Stimulated activated CD4-positive, alpha-beta T cell treated with anti-CD3 and anti-CD28 coated beads, Interleukin-15, amount 100 ng/mL, for 1 hour (primary cell): ENCODE measurements around the gene LIPC.

Source experiments
- DNase-seq, 2 donors: peaks; one replicate each; pipeline ENCODE4 v3.0.0-alpha.2; 2020; ENCODE audit warnings: low read depth in 1 of 2, low spot score in 1 of 2

Gene LIPC

DNA sequence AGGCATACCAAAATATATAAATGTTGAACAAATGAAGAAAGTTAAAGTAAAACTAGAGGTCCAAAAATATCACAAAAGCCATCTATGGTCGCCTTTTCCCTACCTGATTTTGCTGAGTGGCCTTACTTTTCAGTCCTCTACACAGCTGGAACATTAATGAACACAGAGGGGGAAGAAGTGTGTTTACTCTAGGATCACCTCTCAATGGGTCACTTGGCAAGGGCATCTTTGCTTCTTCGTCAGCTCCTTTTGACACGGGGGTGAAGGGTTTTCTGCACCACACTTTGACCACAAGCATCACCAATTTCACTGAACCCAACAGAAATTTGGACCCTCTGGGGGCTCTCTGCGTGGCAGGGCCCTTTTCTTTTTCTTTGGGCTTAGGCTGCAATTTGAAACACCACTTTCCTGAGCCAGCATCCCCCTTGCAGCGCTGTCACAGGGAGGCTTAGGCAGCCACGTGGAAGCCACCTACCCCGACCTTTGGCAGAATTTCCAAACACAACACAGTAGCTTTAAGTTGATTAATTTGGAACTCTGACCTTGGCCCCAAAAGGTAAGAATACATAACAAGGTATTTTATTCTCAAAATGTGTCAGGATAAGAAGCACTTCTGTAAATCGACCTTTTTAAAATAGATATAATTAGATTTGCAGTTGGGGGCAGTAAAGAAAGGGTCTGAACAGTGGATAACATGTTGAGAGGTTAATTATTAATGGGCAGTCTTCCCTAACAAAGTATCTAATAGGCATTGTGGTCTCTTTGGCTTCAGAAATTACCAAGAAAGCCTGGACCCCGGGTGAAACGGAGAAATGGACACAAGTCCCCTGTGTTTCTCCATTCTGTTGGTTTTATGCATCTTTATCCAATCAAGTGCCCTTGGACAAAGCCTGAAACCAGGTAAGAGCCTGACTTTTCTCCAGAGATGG lies at the start of gene LIPC:
Gene LIPC (plus strand): TSS at position 771 of the 929 bp plus-strand sequence. CDS start 42 bp downstream, at position 813.
- no peak for DNase-seq

DNA sequence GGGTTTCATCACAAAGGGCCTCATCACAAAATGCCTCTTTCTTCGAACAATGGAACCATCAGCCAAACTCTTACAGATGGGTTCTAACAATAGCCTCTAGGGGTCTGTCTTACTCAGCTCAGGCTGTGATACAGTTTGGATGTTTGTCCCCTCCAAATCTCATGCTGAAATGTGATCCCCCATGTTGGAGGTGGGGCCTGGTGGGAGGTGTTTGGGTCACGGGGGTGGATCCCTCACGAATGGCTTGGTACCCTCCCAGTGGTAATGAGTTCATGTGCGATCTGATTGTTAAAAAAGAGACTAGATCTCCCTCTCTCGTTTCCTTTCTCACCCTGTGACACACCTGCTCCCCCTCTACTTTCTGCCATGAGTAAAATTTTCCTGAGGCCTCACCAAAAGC lies 47.9 kb upstream of the LIPC start:
- DNase-seq: no peak

DNA sequence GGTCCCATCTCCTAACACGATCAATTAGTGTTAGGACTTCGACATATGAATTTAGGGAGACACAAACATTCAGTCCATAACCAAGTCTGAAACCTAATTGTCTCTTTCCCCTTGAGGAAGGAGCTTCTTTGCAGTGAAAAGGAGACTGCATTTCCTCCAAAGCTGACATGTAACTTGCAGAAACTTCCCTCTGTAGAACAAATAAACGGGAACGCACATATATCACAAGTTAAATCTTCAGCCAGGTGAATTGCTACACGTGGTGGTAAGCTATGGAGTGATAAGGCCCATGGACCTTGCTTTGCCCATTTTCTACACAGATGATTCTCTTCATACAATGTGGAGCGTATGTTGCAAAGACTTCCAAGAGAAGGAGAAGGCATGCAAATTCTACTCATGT lies 47.1 kb upstream of the LIPC start:
- no peak for DNase-seq

DNA sequence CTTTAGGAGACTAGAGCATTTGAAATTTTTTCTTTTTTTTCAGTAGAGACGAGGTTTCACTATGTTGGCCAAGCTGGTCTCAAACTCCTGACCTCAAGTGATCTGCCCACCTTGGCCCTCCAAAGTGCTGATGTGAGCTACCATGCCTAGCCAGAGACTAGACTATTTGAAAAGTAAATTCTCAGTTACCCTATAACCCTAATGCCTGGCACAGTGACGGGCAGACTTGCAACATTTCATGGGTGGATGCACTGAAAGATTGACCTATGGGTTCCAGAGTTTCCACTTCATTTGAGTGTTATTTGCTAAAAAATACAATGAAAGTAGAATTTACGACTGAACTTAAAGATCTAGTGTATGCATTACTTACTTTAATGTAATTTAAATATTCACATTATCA lies 45.7 kb upstream of the LIPC start:
- DNase-seq: no peak

DNA sequence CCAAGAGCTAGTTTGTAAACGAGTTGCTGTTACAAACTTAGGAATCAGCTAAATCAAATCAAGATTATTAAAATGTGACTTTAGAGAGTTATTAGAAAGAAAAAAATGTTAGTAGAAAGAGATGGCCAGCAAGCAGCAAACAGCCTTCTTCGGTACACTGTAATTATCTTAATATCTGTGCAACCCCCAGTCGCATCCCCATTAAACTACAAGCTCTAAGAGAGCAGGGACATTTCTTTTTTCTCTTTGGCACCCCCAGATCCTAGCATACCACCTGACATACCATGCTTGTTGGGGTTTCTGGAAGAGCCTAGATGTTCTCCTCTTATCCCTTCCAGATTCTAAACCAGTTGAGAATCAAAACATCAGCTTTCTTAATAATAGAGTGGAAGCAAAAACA lies 45.1 kb upstream of the LIPC start:
- no peak for DNase-seq

DNA sequence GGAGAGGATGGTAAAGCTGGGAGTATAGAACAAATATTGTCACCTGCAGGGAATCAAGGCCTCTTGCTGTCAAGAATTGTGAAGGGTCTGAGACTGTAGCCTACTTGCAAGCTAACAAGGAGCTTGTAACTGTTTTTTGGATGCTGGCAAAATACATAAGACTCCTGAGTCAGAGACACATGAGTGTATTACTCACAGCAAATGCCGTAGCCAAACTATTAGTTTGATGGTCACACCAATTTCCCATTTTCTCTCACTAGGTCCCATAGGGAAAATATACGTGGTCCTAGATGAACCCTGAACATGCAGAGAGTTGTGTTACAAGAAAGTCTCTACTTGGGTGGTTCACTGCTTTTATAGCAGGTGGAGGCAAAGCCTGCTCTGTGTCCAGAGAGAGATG lies 44.7 kb upstream of the LIPC start:
- DNase-seq: no peak

DNA sequence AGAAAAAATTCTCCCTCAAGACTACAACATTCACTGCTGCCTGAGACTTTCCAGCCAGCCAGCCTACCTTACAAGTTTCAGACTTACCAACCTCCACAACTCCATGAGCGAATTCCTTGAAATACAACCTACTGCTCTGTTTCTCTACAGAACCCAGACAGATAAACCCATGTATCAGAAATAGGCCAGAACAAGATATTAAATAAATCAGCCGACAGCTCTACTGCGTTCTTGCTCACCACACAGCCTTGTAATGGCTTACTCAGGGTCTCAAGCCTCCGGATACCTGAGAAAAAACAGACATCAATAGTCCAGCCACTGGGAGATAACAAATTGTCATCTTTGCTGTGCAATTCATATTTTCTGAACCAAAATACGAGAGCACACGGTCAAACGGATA lies 43.6 kb upstream of the LIPC start:
- DNase-seq: no peak

DNA sequence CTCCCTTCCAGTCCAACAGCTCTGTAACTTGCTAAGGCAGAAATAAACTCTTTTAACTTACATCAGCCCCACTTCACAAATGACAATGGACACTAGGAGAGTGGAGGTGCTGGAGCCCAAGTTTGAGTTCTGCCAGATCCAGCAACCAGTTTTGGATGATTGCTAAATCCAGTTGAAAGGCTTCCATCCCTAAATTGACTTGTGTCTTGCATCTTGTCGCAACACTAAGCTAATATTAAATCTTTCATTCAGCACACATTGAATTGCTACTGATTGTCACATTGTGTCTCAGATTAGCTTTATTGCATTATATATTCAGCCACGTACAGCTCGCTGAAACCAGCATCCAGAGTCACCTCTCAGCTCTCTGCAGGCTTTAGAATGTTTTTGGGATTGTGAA lies 41.7 kb upstream of the LIPC start:
- no peak for DNase-seq

DNA sequence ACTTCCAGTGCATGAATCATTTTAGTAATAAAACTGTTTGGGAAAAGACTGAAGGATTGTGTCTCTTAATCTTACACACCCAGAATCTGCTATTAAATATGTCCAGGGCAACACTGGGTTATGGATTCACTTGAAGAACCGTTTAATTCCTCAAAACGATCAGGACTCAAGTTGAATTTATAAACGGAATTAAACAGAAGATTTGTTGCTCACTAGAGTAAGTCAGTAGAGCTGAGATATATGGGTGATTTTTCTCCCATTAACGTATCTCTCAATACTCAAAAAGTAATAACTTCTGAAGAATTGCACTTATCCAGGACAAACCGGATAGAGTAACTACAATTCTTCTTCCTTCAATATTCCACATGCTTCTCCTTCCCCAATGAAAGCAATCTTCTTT lies 41.1 kb upstream of the LIPC start:
- no peak for DNase-seq

DNA sequence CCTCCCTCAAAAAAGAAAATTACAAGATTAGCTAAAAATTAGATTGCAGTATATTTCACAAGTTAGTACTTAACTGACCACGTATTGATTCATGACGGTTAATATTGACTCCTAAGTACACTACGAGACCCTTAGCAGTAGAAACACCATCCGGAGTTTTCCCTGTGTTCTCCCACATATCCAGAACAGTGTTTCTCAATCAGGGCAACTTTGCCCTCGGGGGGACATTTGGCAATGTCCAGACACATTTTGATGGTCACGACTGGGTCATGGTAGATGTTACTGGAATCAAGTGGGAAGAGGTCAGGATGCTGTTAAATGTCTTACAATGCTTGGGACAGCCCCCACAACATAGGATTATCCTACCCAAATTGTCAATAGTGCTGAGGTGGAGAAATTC lies 40.7 kb upstream of the LIPC start:
- no peak for DNase-seq

DNA sequence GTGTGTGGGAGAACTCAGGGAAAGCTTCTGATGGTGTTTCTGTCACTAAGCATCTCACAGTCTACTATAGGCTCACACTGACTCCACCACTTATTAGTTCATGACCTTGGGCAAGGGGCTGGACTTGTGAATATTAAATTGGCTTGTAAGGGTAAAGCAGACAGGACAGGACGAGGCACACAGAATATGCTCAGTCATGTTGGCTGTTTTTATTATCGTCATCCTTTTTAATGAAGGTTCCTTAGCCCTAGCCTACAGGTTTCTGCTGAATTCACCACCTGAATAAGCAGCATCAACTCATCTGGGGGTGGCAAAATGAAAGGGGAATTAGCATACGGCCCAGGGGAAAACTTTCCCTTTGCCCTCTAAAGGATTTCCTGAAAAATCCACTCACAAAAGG lies 39.6 kb upstream of the LIPC start:
- no peak for DNase-seq

DNA sequence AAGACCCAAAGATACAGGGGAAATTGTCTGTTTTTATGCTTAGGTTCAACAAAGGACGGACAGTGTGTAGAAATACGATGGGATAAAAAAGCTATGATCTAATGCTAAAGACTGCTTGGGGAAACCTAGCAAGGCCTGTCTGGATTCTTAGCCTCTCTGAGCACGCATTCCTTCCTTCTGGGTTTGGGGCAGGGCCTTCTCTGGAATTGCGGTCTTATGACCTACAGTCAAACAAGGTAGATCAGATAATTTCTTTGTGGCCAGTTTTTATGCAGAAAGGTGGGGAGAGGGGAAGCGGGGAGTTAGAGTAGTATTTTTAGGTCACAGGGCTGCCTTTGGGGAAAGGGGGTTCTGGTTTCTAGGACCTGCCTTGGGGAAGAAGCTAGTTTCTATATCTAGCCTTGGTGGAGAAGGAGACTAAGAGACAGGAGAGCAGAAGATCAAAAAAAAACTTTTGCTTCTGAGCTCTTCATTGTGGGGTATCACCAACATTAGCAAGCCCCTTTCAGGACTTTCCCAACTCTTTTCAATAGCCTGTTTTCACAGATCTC lies 39.1 kb upstream of the LIPC start:
- DNase-seq: no peak

DNA sequence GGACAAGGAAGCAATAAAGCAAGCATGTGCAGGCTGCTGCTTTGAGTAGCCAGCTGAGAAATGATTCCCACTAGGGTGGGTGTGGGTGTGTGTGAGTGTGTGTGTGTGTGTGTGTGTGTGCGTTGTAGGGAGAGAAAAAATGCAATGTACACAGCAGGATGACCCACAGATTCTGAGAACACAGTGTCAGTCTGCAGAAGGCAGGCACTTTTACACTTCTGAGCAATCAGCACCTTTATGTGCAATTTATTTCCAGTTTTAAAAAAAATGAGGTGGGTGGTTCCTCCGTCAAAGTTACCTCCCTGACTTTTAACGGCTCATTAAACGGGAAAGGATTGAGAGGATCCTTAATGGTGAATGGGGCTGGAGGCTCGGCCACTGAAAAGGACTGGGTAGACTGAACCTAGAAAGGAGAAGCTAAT lies 38.5 kb upstream of the LIPC start:
- no peak for DNase-seq

DNA sequence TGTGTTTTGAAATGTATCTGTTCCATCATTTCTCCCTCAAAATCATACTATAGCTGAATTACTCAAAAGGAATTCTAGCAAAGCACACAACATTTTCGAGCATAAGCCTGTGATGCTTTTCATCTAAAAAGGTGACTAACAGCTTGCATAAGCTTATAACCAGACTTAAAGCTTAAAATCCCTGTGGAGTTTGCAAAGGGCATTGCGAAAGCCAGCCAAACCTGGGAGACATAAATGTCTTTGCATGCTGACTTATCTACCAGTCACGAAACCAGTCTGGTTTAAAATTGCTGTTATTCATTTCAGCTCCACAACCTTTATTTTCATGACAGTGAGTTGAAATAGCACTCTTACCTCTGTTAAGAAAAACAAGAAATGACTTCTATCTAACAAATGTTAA lies 35.6 kb upstream of the LIPC start:
- DNase-seq: no peak

DNA sequence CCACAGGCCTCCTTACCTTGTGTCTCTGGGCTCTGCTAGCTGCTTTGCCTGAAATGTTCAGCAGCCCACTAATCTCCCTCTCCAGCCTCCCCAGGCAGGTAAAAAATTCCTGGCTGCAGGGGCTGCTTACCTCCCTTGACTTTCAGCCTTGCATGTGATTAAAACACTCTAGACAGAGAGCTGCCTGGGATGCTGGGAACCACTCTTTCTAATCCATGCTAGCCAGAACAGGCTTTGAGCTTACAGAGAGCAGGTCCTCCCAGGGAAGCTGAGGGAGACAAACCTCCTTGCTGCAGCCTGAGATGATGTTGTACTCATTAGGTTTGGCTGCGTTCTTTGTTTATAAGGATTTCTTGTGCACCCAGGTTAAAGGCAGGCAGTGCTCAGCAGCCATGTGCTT lies 33.7 kb upstream of the LIPC start:
- no peak for DNase-seq

DNA sequence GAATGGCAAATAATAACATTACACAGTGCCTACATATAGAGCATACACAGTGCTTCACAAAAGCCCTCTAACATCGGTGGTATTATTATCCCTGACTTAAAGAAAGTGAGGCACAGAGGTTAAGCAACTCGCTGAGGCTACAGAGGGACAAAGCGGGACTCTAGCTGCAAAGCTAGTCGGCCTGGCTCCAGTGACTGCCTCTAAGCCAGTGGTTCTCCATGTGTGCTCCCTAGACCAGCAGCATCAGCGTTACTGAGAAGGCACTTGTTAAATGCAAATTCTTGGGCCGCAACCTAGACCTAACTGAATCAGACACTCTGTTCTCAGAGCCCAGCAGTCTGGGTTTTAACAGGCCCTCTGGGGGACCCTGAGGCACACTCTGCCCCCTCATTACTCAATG lies 33.1 kb upstream of the LIPC start:
- DNase-seq: no peak

DNA sequence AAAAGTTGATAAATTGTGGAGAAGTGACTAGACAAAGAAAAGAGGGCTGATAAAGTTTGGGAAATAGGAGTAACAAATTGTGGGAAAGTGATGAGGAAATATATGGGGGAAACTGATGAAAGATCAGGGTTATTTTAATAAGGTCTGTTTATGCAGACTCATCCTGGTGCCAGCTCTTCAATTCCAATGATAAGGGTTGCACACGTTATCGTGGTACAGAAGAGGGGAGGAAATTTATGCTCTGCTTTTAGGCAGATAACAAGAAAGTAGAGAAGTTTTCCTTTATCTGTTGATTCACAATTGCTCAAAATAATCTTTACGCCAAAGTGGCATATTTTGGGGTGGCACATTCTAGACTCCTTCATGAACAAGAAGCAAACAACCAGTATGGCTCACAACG lies 32.1 kb upstream of the LIPC start:
- no peak for DNase-seq

DNA sequence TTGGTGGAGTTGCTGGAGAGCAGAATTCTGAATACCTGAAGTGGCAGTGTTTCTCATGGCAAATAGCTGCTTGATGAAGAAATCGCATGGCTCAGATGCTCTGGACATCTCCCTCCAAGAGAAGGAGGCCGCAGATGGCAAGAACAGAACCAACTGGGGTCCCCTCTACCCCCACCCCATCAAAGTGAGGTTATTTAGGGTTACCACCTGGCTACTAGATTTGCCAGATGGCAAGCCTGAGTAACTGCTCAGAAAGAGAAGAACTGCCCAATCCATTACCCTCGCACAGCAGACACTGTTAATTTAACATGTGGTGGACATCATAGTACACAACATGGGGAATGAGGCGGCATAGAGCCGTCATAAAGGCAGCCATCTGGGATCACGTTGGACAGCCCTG lies 30.5 kb upstream of the LIPC start:
- no peak for DNase-seq

DNA sequence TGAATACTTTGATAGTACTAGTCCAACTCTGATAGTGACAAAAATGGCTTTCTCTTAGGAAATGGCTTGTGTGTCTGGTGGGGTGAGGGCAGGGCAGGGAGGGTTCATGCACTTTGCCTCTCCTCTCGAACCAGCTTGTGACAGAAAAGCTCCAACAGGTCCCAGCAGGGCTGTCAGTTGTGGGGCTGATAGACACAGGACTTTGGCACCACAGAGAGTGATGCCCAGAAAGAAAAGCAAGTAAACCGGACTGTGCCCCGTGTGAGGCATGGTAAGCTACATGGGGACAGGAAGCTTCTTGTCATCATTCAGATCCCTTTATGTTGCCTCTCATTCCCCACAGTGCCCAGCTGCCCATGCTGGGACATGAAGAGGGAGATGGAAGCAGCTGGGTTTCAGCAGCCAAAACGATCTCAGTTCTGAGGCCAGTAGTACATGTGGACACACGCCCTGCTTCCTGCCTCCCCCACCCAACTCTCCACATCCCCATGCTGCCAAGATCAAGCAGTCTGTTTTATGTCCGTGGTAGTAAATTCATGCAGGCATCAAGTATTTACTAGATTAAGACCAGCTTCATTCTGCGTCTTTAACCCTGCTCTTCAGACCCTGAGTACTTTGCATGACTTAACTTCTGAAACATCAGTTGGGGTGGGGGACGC lies 29.7 kb upstream of the LIPC start:
- no peak for DNase-seq

DNA sequence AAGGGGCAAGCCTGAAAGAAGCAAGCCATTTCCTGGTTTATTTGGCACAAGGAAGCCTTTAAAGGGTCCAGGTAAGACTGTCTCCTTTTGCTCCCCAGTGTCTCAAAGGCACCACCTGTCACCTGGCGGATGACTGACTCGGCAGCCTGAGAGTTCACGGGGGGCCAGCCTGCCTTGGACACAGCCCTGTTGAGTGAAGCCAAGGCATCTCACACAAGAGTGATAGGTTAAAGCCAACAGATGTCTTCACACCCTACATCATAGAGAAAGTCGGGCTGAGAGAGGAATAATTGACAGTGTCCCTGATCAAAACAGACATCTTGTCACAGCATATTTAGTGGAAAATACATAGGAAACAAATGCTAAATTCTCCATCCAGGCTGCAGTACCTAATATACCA lies 28.2 kb upstream of the LIPC start:
- DNase-seq: no peak

DNA sequence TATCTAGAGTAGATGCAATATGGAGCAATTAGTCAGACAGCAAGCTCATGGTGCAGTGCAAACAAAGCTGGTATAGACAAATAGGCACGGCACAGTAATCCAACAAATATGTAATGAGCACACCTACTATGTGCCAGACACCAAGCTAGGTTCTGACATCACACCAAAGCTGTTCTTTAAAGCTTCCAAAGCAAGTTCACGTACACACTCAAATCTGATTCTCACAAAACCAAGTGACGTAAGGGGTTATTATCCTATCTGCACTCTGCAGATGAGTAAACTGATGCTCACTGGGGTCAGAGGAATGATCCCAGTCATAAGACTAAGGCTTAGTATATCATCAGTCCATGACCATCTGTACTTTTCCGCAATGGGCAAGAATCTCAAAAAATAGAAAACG lies 27.8 kb upstream of the LIPC start:
- no peak for DNase-seq

DNA sequence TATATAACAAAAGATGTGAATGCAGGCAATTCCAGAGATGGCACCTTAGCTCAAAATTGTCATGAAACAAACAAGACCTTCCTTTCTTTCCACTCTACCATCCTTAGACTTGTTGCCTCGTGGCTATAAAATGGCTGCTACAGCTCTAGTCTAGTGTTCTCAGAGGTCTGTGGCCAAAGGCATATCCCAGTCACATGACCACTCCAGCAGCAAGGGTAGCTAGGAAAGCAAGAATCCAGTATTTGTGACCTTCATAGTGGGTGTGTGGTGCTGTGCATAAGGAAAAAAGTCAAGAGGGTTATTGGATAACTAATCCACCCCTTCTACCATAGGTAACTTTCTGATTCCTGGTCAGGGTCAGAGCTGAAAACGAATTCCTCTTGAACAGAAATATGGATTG lies 27.1 kb upstream of the LIPC start:
- no peak for DNase-seq
